Right forelimb (tissue), 1 donor: ENCODE results near the gene SUGCT.
"Not testable (repeated sequence)": the region's sequence is repeated elsewhere in the genome, so short reads cannot be mapped to it uniquely, and the experiment has no call there.

Source experiments
- DNase-seq: peaks from one replicate; pipeline ENCODE4 v3.0.0-alpha.2; 2018

Gene SUGCT

DNA sequence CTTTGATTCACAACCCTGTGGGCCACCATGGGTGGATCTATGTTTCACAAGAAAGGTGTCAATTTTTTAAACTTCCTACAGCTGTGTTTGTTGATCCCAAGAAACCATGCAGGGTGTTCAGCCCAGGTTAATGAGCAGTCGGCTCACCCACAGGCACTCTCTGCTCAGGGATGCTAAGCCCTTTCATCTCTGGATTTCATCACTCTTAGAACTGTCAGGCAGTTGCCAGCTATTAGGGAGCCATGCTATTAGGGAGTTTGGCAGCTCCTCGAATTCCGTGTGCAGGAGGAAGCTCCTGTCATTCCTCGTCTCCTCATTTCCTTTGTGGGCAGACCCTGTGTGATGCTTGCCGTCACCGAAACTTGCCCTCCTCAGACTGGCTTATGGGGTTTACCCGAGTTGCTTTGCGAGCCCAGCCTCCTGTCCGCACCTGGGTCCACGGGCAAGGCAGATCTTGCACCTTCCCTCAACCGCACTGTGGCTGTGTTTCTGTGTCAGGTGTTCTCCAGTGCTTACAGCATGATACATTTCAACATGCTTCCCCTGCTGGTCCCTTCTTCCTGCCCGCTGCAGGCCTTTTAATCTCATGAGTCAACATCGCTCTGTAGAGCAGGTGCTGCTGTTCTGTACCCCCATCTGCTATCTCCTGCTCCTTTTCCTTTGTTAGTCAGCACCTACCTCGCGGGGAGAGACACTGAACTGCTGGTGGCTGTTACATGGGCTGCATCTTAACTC is 509.8 kb downstream of the SUGCT start:
- DNase-seq: no peak

DNA sequence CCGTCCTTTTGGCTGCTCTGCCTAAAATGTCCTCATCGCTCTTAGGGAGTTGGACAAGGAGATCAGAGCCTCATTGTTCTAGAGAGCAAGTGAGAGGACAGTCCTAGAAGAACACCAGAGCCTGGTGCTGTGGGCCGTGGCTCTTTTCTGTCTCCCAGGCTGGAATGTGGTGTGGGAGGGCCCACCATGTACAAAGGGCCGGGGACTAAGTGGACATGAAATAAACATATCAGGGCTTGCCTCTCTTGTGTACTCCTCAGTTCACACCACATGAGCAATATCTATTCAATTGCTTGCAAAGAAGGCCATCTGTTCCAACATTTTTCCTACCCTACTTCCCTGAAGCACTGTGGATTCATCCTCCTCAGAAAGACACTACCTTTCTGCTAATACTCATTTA is 510.4 kb downstream of the SUGCT start:
- no peak for DNase-seq

DNA sequence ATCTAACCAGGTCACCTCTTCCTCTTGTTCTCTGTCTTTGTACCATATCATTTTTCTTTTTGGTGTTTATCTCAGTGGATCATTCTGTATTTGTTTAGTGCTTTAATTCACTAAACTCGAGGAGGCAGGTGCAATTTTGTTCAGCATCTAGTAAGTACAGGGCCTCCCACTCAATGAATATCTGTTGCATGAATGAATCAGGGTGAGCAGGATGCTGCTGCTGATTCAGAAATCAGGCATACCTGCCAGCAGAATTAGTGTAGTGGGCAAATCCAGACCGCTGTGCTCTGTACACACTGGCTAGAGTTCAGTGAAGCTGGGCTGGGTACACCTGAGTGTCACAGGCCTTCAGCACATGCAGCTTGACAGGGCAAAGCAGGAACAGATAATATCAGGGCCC is 511.9 kb downstream of the SUGCT start:
- no peak for DNase-seq

DNA sequence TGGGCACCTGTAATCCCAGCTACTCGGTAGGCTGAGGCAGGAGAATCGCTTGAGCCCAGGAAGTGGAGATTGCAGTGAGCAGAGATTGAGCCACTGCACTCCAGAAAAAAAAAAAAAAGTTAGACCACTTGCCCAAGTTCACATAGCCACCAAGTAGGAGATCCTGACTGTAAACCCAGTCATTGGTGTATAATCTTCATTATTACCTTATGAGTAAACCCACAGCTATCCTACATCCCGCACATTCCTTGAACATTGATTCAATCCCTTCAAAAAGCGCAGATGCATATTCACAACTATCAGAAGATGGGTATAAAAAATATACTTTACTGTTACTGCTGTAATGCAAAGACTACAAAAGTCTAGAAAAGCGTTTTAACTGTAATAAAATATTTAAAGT is 512.9 kb downstream of the SUGCT start:
- no peak for DNase-seq

DNA sequence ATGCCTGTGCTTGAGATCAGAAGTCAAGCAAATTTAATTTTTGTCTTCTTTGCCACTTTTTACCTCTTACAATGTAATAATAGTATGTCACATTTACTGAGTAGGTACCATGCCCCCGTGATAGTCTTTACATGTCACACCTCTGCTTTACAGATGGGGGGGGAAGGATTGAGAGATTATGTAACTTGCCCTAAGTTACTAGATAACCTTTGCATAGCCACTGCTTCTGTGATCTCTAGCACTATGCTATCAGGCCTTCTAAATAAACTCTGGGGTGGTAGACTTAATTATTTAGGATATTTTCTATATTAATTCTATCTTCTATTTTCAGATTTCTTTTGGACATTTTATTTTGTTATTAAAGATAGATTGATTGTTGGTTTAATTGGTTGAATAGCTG is 514.4 kb downstream of the SUGCT start:
- DNase-seq: no peak

DNA sequence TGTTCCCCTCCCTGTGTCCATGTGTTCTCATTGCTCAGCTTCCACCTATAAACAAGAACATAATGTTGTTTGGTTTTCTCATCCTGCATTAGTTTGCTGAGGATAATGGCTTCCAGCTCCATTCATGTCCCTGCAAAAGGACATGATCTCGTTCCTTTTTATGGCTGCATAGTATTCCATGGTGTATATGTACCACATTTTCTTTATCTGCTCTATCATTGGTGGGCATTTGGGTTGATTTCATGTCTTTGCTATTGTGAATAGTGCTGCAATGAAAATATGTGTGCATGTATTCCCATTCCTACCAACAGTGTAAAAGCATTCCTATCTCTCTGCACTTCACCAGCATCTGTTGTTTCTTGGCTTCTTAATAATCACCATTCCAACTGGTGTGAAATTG is 516.1 kb downstream of the SUGCT start:
- not testable (repeated sequence) for DNase-seq

DNA sequence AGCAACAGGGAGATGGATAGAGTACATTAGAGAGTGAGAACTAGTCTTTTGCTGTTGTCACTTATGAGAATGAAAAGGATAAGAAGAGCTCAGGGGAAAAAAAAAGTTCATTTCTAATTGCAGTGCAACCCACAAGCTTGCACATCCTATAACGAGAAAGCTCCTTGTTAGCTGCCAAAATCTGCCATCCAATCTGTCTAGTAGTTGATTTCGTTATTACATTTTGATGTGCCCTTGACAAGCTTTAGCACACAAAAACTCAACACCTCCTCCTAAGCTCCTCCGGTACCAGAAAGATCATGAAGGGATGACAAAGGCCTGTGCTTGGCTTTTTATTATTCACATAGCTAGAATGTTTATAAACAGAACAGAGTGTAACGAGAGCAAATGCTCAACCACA is 519.4 kb downstream of the SUGCT start:
- no peak for DNase-seq

- DNase-seq: no peak
Measured at GRCh38 chr7:40655426-40655825, 520.6 kb downstream of the SUGCT start.

GRCh38 chr7:40656349-40656748 is 521.5 kb downstream of the SUGCT start:
- no peak for DNase-seq

- no peak for DNase-seq
Measured at GRCh38 chr7:40658729-40659128, 523.9 kb downstream of the SUGCT start.

- DNase-seq: no peak
Measured at GRCh38 chr7:40659231-40659630, 524.4 kb downstream of the SUGCT start.

GRCh38 chr7:40673285-40673684 is 538.5 kb downstream of the SUGCT start:
- DNase-seq: no peak

GRCh38 chr7:40674316-40674715 is 539.5 kb downstream of the SUGCT start:
- DNase-seq: no peak

DNA sequence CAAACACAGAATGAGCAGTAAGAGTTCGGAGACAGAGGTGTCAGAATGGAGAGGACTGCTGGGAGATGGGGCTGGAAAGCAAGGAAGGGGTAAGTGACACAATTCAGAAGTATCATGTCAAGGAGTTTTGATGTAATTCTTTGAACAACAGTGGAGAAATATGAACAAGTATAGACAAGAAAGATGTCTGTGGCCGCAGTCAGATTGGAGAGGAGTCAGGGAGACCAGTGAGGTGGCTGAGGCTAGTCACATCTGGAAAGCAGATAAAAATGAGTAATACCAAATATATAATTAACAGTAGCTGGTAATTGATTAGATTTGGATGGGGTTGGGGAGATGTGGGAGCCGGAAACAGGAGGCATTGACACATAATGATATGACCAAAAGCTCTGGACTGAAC is 540.9 kb downstream of the SUGCT start:
- no peak for DNase-seq

DNA sequence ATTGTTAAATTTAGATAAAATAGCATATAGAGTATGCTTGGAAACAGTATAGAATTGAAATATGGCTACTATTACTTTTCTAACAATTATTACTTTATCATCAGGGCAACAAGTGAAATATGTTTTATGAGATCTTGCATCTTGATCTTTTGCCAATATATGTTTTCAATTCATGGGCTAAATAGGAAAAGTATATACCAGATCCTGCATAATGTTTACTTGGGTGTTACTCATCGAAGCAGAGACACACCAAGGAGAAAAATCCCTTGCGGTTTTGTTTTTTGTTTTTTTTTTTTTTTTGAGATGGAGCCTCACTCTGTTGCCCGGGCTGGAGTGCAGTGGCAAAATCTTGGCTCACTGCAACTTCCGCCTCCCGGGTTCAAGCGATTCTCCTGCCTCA is 541.4 kb downstream of the SUGCT start:
- no peak for DNase-seq

DNA sequence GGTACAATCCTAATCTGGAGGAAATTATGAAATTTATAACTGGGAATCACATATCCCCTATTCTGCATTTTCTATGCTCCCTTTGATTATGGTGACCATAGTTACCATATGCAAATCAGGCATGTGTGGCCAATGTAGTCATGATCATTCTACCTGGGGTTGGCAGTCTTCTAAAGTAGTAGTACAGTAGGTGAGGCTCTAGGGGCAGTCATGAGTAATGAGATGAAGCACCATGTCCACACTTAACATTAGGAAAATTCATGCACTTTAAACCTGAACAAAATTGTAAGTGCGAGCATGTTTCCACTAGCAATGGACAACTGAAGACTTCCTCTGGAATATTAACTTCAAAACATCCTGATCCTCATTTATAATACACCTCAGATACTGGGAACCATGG is 545.9 kb downstream of the SUGCT start:
- DNase-seq: no peak

DNA sequence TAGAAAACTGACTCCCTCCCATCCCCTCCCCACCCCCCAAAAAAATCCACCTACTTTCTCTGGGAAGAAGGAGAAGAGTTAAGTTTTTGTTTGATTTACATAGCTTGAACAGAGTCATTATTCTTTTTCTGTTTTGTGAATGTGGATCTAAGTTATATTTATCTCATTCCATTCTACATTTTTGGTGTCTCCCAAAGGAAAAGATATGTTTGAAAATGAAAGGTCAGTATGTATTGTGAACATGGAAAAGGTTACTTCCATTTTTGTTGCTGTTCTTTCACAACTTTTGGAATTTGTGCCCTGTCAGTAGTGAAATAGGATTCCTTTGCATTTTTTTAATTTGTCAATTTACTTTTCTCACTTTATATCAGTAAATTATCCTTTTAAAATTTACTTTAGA is 547.9 kb downstream of the SUGCT start:
- no peak for DNase-seq

GRCh38 chr7:40694026-40694809 is 559.4 kb downstream of the SUGCT start:
- no peak for DNase-seq

- DNase-seq: no peak
Measured at GRCh38 chr7:40694991-40695390, 560.2 kb downstream of the SUGCT start.

GRCh38 chr7:40697653-40698052 is 562.8 kb downstream of the SUGCT start:
- no peak for DNase-seq

- DNase-seq: no peak
Measured at GRCh38 chr7:40698214-40698920, 563.6 kb downstream of the SUGCT start.

DNA sequence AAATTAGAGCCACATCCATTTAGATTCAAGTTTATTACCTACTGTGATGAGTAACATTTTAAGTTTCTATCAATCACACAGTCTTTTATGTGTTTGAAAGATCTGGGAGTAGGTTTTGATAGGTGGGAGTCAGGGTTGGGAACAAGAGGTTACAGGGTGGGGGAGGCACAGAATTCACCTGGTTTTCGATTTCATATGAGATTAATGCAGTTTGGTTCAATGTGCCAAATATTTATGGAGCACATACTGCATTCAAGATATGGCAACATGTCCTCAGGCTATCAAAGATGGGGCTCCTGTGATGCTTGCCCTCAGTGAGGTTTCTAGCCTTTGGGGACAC is 564.1 kb downstream of the SUGCT start:
- no peak for DNase-seq

GRCh38 chr7:40700653-40701421 is 566.0 kb downstream of the SUGCT start:
- DNase-seq: no peak
